GM12878 (cell line): ENCODE results near the gene CCN6. TPM values are rescaled to one million over a fixed set of nuclear protein-coding genes. Genes with fewer than 3 reads are reported as not detected.

Source experiments
- BMI1 ChIP-seq: fragments of 450-650 bp; IDR thresholded peaks from 2 replicates; pipeline ENCODE4 v1.6.1; 2016; ENCODE audit warnings: mild to moderate bottlenecking, moderate library complexity, borderline replicate concordance
- CREB1 ChIP-seq: IDR thresholded peaks from 2 replicates; pipeline ENCODE4 v1.6.1; 2012; ENCODE audit warnings: low read depth, mild to moderate bottlenecking, inconsistent platforms
- FOXM1 ChIP-seq: IDR thresholded peaks from 2 replicates; pipeline ENCODE4 v1.6.1; 2012; ENCODE audit warnings: low read depth, mild to moderate bottlenecking, inconsistent platforms, low read length, moderate library complexity
- HDGF ChIP-seq: fragments of 450-650 bp; IDR thresholded peaks from 2 replicates; pipeline ENCODE4 v1.6.1; 2016; ENCODE audit warnings: antibody characterized with exemption
- IKZF1 ChIP-seq: fragments of 450-650 bp; conservative IDR thresholded peaks from 2 replicates; pipeline ENCODE4 v1.6.1; 2017; ENCODE audit warnings: antibody characterized with exemption, mild to moderate bottlenecking
- IRF5 ChIP-seq: fragments of 450-650 bp; IDR thresholded peaks from 2 replicates; pipeline ENCODE4 v1.6.1; 2017; ENCODE audit warnings: borderline replicate concordance
- KLF5 ChIP-seq: fragments of 450-650 bp; IDR thresholded peaks from 2 replicates; pipeline ENCODE4 v1.6.1; 2014; ENCODE audit warnings: mild to moderate bottlenecking; ENCODE audit not compliant: partially characterized antibody
- MEF2A ChIP-seq: IDR thresholded peaks from 2 replicates; pipeline ENCODE4 v1.6.1; 2011; ENCODE audit warnings: low read depth, mild to moderate bottlenecking, low read length, moderate library complexity; ENCODE audit not compliant: insufficient read depth
- MEF2B ChIP-seq: fragments of 450-650 bp; IDR thresholded peaks from 2 replicates; pipeline ENCODE4 v1.6.1; 2018; ENCODE audit warnings: mild to moderate bottlenecking, moderate library complexity; ENCODE audit not compliant: partially characterized antibody, poor library complexity, severe bottlenecking
- NFIC ChIP-seq: IDR thresholded peaks from 2 replicates; pipeline ENCODE4 v1.6.1; 2012; ENCODE audit warnings: low read depth, mild to moderate bottlenecking, inconsistent platforms, low read length, moderate library complexity
- NR2F1 ChIP-seq: fragments of 450-650 bp; conservative IDR thresholded peaks from 2 replicates; pipeline ENCODE4 v1.6.1; 2017; ENCODE audit warnings: mild to moderate bottlenecking
- RELA ChIP-seq: fragments of 450-650 bp; IDR thresholded peaks from 2 replicates; pipeline ENCODE4 v1.8.0; 2014; ENCODE audit warnings: borderline replicate concordance; ENCODE audit not compliant: partially characterized antibody
- SMAD1 ChIP-seq: fragments of 450-650 bp; IDR thresholded peaks from 2 replicates; pipeline ENCODE4 v1.6.1; 2018; ENCODE audit warnings: mild to moderate bottlenecking, low read depth; ENCODE audit not compliant: partially characterized antibody
- polyA plus RNA-seq, 11 experiments: library from polyadenylated mRNA; depleted of rRNA in 4 of 11; unstranded in 6 of 11; stranded (reverse) in 5 of 11; fragments of >200 nt; fragmentation: Nextera tagmentation in 4 of 11; fragmentation: Illumina TruSeq in 1 of 11; extraction: Ambion mirVana in 4 of 11; extraction: Trizol in 1 of 11; gene quantifications; 1 replicate in 1 of 11; 2 replicates in 10 of 11; pipeline versions ENCODE4 v1.2.1 to v1.2.3, GENCODE V29; 2011 to 2016; ENCODE audit warnings: inconsistent platforms in 2 of 11, missing spikeins in 2 of 11, low read depth in 1 of 11
- total RNA-seq, 4 experiments: library from RNA; depleted of rRNA in 3 of 4; stranded (reverse); fragments of >200 nt in 3 of 4; fragmentation: Illumina TruSeq in 1 of 4; extraction: Trizol in 1 of 4; gene quantifications; 2 replicates each; pipeline versions ENCODE4 v1.2.1 to v1.2.3, GENCODE V29; 2013 to 2021

Gene CCN6
- total and polyA plus RNA-seq, 10 of the 15 experiments (the other 5 are each of a cell fraction or from before 2014, with no cell fraction given): 0.05 to 0.24 (median 0.19) TPM; not detected in 5

- TF ChIP-seq IKZF1 (no peak), SMAD1 (no peak), FOXM1 (no peak), NR2F1 (no peak), RELA (no peak), HDGF (no peak), MEF2B (no peak), KLF5 (no peak), IRF5 (no peak), NFIC (no peak), CREB1 (no peak), BMI1 (no peak), MEF2A (no peak)
These were observed 22.8 kb upstream of the CCN6 start (continued) for GRCh38 chr6:112030961-112031660.
